Neutrophil (primary cell): Measurements from ENCODE around the gene EMX1.

Experiments
- H3K27ac ChIP-seq: fragments of 200-600 bp; sonication (generic); 2 replicates; pipeline ENCODE4 v1.5.1; 2016; ENCODE audit warnings: mild to moderate bottlenecking, moderate library complexity
- H3K27me3 ChIP-seq: fragments of 200-600 bp; sonication (generic); 2 replicates; pipeline ENCODE4 v1.6.0; 2016; ENCODE audit warnings: mild to moderate bottlenecking
- H3K36me3 ChIP-seq: fragments of 200-600 bp; sonication (generic); 2 replicates; pipeline ENCODE4 v1.5.1; 2017
- H3K4me1 ChIP-seq, 2 experiments: fragments of 200-600 bp in 1 of 2; sonication (generic) in 1 of 2; 1 replicate in 1 of 2; 2 replicates in 1 of 2; pipeline versions ENCODE4 v1.5.1 to v1.6.1; 2013 to 2016; ENCODE audit warnings: low read depth in 1 of 2, low read length in 1 of 2, mild to moderate bottlenecking in 1 of 2, moderate library complexity in 1 of 2; ENCODE audit not compliant: control insufficient read depth in 1 of 2, insufficient read depth in 1 of 2
- H3K4me3 ChIP-seq, 2 experiments: fragments of 200-600 bp in 1 of 2; sonication (generic) in 1 of 2; 1 replicate in 1 of 2; 2 replicates in 1 of 2; pipeline ENCODE4 v1.5.1; 2013 to 2016; ENCODE audit warnings: low read depth in 1 of 2, low read length in 1 of 2, mild to moderate bottlenecking in 1 of 2, moderate library complexity in 1 of 2
- H3K9me3 ChIP-seq: fragments of 200-600 bp; sonication (generic); 2 replicates; pipeline ENCODE4 v1.5.1; 2016
- TF ChIP-seq, protein P1 (sequence below): fragments of 200-600 bp; sonication (generic); IDR thresholded peaks from 2 replicates; pipeline ENCODE4 v1.5.1; 2016; ENCODE audit warnings: antibody characterized with exemption

EMX1 gene

DNA sequence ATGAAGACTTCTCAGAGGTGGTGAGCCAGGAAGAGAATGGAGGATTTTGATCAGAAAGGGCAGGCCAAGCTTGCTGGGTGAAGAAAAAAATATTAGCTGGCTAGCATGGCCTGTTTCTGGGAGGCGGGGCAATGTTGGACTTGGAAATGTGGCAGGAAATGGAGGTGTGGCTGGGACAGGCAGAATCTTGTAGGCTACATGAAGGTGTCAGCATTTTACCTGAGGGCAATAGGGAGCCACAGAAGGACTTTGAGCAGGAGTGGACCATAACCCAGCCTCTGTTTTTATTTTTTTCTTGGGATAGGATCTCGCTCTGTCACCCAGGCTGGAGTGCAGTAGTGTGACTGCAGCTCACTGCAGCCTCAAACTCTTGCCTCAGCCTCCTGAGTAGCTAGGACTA is 31.7 kb downstream of the EMX1 start:
- H3K27ac ChIP-seq: no peak overlapping the region
- no peaks in the 10 kb centered on the region for H3K9me3 ChIP-seq
- H3K4me3 ChIP-seq: no peak overlapping the region
- peaks cover 89% of the 10 kb centered on the region for H3K36me3 ChIP-seq
- H3K27me3 ChIP-seq: no peaks in the 10 kb centered on the region
- TF ChIP-seq, protein P1, sequence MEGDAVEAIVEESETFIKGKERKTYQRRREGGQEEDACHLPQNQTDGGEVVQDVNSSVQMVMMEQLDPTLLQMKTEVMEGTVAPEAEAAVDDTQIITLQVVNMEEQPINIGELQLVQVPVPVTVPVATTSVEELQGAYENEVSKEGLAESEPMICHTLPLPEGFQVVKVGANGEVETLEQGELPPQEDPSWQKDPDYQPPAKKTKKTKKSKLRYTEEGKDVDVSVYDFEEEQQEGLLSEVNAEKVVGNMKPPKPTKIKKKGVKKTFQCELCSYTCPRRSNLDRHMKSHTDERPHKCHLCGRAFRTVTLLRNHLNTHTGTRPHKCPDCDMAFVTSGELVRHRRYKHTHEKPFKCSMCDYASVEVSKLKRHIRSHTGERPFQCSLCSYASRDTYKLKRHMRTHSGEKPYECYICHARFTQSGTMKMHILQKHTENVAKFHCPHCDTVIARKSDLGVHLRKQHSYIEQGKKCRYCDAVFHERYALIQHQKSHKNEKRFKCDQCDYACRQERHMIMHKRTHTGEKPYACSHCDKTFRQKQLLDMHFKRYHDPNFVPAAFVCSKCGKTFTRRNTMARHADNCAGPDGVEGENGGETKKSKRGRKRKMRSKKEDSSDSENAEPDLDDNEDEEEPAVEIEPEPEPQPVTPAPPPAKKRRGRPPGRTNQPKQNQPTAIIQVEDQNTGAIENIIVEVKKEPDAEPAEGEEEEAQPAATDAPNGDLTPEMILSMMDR: no peak
- H3K4me1 ChIP-seq: no peaks in the 10 kb centered on the region

DNA sequence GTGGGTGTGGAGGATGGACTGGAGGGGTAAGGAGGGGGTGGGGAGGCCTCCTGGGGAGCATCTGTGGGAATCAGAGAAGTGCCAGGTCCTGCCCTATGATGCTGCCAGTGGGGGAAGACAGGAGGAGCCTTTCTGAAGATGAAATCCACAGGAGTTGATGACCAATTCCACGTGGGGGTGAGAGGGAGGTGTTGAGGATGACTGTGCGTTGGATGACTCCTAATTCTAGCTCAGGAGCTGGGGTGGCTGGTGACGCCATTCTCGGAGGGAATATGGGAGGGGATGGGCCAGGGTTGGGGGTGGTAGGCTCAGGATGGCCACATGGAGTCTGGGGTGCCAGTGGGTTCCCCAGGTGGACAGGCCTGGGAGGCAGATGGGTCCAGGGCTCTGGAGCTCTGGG is 32.3 kb downstream of the EMX1 start:
- Histone ChIP-seq H3K27ac (no peak overlapping the region), H3K4me3 (no peak overlapping the region), H3K9me3 (no peaks in the 10 kb centered on the region), H3K27me3 (no peaks in the 10 kb centered on the region), H3K36me3 (peaks cover 89% of the 10 kb centered on the region), H3K4me1 (no peaks in the 10 kb centered on the region)
- TF ChIP-seq, protein P1: no peak

DNA sequence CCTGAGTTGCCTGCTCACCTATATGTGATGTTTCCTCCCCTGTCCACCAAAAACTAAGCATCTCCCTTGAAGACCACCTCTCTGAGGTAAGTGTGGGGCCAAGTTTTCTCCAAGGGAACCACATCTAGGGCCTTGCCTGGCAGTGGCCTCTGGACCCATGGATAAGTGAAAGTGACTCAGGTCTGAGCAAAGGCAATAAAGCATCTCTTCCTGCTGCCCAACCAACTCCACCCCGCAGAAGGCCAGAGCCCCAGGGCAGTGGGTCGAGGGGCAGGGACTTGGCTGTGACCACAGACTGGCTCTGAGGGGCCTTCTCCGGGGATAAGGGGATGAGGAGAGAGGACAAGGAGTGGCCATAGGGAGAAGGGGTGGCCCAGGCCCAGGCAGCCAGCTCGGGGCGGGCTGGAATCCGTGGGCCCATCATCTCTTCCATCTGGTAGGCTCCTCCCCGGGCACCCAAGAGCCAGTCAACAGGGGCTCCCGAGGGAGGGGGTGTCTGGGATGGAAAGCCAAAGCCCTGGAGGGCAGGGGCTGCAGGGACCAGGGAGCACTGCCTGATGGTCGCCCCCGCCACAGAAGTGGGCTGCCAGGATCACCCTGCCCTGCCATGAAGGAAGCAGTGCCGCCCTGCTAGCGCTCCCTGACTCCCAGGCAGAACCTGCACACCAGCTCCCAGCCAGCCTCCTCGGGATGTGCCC is 33.4 kb downstream of the EMX1 start:
- TF ChIP-seq, protein P1: no peak
- no peak overlapping the region for H3K27ac ChIP-seq
- H3K36me3 ChIP-seq: peaks cover 89% of the 10 kb centered on the region
- H3K27me3 ChIP-seq: no peaks in the 10 kb centered on the region
- no peaks in the 10 kb centered on the region for H3K9me3 ChIP-seq
- no peaks in the 10 kb centered on the region for H3K4me1 ChIP-seq
- no peak overlapping the region for H3K4me3 ChIP-seq

DNA sequence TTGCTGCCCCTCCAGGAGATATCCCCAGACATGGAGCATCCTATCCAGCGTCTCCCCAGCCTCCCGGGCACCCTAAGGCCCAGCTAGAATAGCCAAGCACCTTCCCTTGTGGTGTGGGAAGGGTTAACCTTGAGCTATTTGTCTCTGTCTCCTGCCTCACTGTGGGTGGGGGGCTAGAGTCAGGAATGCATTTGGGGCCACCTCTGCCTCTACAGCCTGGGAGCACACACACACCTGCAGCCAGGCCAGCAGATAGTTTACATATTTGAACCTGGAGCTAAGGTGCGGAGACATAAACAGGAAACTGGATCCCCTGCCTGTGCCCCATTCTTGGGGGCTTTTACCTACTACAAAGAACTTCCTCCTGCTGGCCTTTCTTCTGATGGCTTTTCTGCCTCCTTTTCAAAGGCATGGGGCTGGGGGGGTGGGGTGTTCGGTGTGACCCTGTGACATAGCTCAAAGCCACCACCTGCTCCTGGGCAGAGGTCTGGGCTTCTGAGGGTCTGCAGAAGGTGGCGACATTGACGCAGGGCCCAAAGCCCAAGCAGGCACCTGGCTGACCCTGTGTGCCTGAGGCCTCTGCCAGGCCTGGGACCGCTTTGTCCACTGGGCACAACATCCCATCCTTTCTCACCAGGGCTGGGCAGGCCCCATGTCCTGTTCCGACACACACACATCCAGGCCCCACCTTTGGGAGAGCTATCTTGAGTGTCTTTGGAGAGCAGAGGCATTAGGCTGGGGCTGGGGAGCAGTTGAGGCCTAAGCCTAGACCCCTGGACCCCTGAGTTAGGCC is 34.2 kb downstream of the EMX1 start:
- Histone ChIP-seq H3K27me3 (no peaks in the 10 kb centered on the region), H3K27ac (no peak overlapping the region), H3K9me3 (no peaks in the 10 kb centered on the region), H3K4me3 (no peak overlapping the region), H3K4me1 (no peaks in the 10 kb centered on the region), H3K36me3 (peaks cover 92% of the 10 kb centered on the region)
- TF ChIP-seq, protein P1: no peak

DNA sequence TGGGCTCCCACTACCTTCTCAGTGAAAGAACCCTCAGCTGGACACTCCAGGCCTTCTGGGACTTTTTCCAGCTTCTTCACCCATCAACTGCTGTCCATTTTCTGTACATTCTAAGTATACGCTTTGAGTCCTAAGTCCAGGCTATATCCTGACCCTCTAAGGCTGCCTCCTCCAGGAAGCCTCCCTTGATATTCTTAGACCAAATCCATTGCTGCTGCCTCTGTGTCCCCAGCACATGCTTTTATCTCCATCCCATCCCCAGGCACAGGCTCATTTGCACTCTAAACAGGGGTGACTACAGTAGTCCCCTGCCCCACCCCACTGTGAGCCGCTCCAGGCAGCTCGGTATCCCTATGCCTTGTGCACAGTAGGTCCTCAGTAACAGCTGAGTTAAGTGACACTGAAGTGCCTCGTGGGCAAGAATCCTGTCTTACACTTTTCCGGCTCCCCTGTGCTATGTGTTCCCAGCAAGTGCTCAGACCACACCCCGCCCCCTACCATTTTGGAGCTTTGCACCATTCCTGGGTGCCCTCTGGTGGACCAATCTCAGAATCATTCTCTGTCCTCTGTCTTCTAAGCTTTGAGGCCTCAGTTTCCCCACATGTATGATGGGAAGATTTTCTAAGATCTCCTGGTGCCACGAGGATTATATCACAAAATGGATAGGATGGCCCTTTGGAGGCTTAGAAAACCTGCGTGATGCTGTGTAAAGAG is 34.9 kb downstream of the EMX1 start:
- Histone ChIP-seq H3K27ac (no peak overlapping the region), H3K27me3 (no peaks in the 10 kb centered on the region), H3K4me3 (no peak overlapping the region), H3K4me1 (no peaks in the 10 kb centered on the region), H3K36me3 (peaks cover 99% of the 10 kb centered on the region), H3K9me3 (no peaks in the 10 kb centered on the region)
- TF ChIP-seq, protein P1: no peak
